Gastrocnemius medialis (tissue), 4 donors: ENCODE data around the gene RHEX. TPM values are rescaled to one million over a fixed set of nuclear protein-coding genes. Genes with fewer than 3 reads are reported as not detected.

Source experiments
- ATAC-seq, 2 donors: fragments of 150-250 bp; one replicate each; pipeline ENCODE4 v1.9.1; 2016
- DNase-seq, 2 donors: peaks; one replicate each; pipeline ENCODE4 v3.0.0-alpha.2; 2019
- H3K27ac ChIP-seq, 4 donors: fragments of 200-600 bp; sonication (generic); 1 replicate in 1 of 4; 2 replicates in 3 of 4; pipeline ENCODE4 v1.5.1; 2016 to 2018; ENCODE audit warnings: mild to moderate bottlenecking in 2 of 4, moderate library complexity in 1 of 4
- H3K27me3 ChIP-seq, 3 donors: fragments of 200-600 bp; sonication (generic) in 2 of 3; 1 replicate in 1 of 3; 2 replicates in 2 of 3; pipeline versions ENCODE4 v1.5.1 to v1.6.0; 2016 to 2019; ENCODE audit warnings: mild to moderate bottlenecking in 1 of 3, moderate library complexity in 1 of 3
- H3K36me3 ChIP-seq, 2 donors: fragments of 200-600 bp; sonication (generic) in 1 of 2; one replicate each; pipeline ENCODE4 v1.5.1; 2017 to 2018
- H3K4me1 ChIP-seq, 2 donors: fragments of 200-600 bp; sonication (generic) in 1 of 2; one replicate each; pipeline ENCODE4 v1.5.1; 2016 to 2017; ENCODE audit warnings: mild to moderate bottlenecking in 2 of 2
- H3K4me3 ChIP-seq, 4 donors: fragments of 200-600 bp; sonication (generic) in 3 of 4; 1 replicate in 1 of 4; 2 replicates in 3 of 4; pipeline ENCODE4 v1.5.1; 2016 to 2019; ENCODE audit warnings: mild to moderate bottlenecking in 2 of 4
- H3K9me3 ChIP-seq, 3 donors: fragments of 200-600 bp; sonication (generic) in 2 of 3; 1 replicate in 1 of 3; 2 replicates in 2 of 3; pipeline ENCODE4 v1.5.1; 2016 to 2019
- POLR2A ChIP-seq, 2 donors: fragments of 450-650 bp; IDR thresholded peaks; one replicate each; pipeline ENCODE4 v1.6.1; 2017; ENCODE audit warnings: antibody characterized with exemption in 2 of 2, mild to moderate bottlenecking in 2 of 2, moderate library complexity in 2 of 2
- in situ Hi-C, 4 donors: fragments of 200-750 bp; cut with MboI; loops; one replicate each; pipeline versions ENCODE4 v1.15.0 to v1.8.0; 2017; ENCODE audit warnings: low sequenced_read_pairs in 4 of 4
- intact Hi-C: fragments of 100-400 bp; cut with DNase I; formaldehyde crosslinking; loops from one replicate; pipeline ENCODE4 v1.15.1; 2023; ENCODE audit warnings: low total_unique reads
- total RNA-seq, 4 donors: library from RNA; depleted of rRNA; stranded (reverse); fragments of >200 nt; gene quantifications; one replicate each; pipeline versions ENCODE4 v1.1.0 to v1.2.3, GENCODE V29; 2016
- TF ChIP-seq, protein P1 (sequence below), 5 experiments: fragments of 450-650 bp in 3 of 5; fragments of 200-600 bp in 2 of 5; sonication (generic) in 2 of 5; IDR thresholded peaks in 4 of 5; conservative IDR thresholded peaks in 1 of 5; 1 replicate in 4 of 5; 2 replicates in 1 of 5; pipeline ENCODE4 v1.5.1; 2016 to 2019; ENCODE audit warnings: antibody characterized with exemption in 5 of 5, mild to moderate bottlenecking in 3 of 5, moderate library complexity in 3 of 5

RHEX gene
- total RNA-seq, 4 donors from 2014 or later = not detected

- intact Hi-C loops (no loop called here), in situ Hi-C loops (no loop called here)
- ATAC-seq = no peak
- TF ChIP-seq, protein P1, sequence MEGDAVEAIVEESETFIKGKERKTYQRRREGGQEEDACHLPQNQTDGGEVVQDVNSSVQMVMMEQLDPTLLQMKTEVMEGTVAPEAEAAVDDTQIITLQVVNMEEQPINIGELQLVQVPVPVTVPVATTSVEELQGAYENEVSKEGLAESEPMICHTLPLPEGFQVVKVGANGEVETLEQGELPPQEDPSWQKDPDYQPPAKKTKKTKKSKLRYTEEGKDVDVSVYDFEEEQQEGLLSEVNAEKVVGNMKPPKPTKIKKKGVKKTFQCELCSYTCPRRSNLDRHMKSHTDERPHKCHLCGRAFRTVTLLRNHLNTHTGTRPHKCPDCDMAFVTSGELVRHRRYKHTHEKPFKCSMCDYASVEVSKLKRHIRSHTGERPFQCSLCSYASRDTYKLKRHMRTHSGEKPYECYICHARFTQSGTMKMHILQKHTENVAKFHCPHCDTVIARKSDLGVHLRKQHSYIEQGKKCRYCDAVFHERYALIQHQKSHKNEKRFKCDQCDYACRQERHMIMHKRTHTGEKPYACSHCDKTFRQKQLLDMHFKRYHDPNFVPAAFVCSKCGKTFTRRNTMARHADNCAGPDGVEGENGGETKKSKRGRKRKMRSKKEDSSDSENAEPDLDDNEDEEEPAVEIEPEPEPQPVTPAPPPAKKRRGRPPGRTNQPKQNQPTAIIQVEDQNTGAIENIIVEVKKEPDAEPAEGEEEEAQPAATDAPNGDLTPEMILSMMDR (IDR thresholded peaks at IDR 0.05 in 4 of 5, conservative IDR thresholded peaks at IDR 0.05 in 1 of 5) = no peak
- TF ChIP-seq POLR2A (IDR thresholded peaks at IDR 0.05) = no peak
- no peaks in the 10 kb centered on the region for H3K4me1 ChIP-seq
- H3K27ac ChIP-seq = no peak overlapping the region
- no peak for DNase-seq
- H3K9me3 ChIP-seq = no peaks in the 10 kb centered on the region
- no peaks in the 10 kb centered on the region for H3K36me3 ChIP-seq
- H3K27me3 ChIP-seq = no peaks in the 10 kb centered on the region
- H3K4me3 ChIP-seq = no peak overlapping the region
Observed at GRCh38 chr1:206075786-206076755, 23.1 kb downstream of the RHEX start.

DNA sequence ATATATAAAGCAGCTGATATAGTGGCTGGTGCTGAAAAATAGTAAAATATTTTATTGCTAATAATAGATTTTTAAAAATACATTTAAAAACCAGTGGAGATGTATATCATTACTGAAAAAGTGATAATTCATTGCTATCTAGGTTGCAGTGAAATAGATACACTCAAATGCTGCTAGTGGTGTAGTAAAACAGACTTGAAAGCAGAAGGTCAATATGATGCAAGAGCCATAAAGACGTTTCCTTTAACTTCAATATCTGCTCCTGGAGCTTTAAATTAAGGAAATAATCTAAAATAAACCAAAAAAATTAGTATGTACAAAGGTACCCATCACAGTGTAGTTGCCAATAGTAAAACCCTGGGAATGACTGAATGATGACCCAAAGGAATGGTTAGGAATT lies 26.2 kb downstream of the RHEX start:
- Histone ChIP-seq H3K36me3 (no peaks in the 10 kb centered on the region), H3K27me3 (no peaks in the 10 kb centered on the region), H3K9me3 (no peaks in the 10 kb centered on the region), H3K4me1 (no peaks in the 10 kb centered on the region), H3K27ac (no peak overlapping the region), H3K4me3 (no peak overlapping the region)
- TF ChIP-seq POLR2A (IDR thresholded peaks at IDR 0.05) = no peak
- TF ChIP-seq, protein P1 (IDR thresholded peaks at IDR 0.05 in 4 of 5, conservative IDR thresholded peaks at IDR 0.05 in 1 of 5) = no peak
- ATAC-seq (no peak), DNase-seq (no peak)
- in situ Hi-C loops (no loop called here), intact Hi-C loops (no loop called here)

DNA sequence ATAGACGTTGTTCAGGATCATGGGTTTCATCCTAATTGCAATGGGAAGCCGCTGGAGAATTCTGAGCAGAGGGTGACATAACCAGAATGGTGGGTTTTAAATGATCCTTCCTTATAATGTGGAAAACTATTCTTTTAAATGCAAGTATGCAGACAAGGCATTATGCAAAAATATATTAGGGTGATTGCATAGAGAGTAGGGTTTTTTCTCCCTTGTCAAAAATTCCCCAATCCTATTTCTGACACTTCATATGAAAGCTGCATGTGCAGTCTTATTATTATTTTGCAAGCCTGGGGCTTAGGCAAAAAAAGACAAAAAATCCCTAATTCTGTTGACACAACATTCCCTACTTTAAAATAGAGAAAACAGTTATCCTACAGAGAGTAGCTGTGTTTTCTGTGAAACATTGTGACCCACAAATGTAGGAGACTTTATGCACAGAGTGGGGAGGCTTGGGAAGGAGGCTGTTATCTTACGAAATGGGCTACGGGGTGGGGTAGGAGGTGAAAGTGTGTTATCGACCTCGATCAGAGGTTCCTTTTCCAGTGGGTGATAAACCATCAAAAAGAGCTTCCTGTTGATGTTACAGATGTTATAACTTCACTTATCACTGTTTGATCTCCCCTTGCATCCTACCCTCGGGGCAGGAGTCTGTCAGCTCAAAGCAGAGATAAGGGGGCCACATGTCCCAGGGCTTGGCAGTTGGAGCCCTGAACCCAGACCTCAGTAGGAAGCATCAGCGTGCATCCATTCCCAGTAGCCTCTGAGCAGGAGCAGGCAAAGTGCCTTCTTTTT lies 27.2 kb downstream of the RHEX start:
- intact Hi-C loops (no loop called here), in situ Hi-C loops (no loop called here)
- no peak for DNase-seq
- Histone ChIP-seq H3K36me3 (no peaks in the 10 kb centered on the region), H3K4me1 (no peaks in the 10 kb centered on the region), H3K9me3 (no peaks in the 10 kb centered on the region), H3K27me3 (no peaks in the 10 kb centered on the region), H3K27ac (no peak overlapping the region), H3K4me3 (no peak overlapping the region)
- TF ChIP-seq, protein P1 (IDR thresholded peaks at IDR 0.05 in 4 of 5, conservative IDR thresholded peaks at IDR 0.05 in 1 of 5) = no peak
- TF ChIP-seq POLR2A (IDR thresholded peaks at IDR 0.05) = no peak
- no peak for ATAC-seq

- no peaks in the 10 kb centered on the region for H3K4me1 ChIP-seq
- no peaks in the 10 kb centered on the region for H3K9me3 ChIP-seq
- ATAC-seq = no peak
- in situ Hi-C loops (no loop called here), intact Hi-C loops (no loop called here)
- H3K27me3 ChIP-seq = no peaks in the 10 kb centered on the region
- TF ChIP-seq POLR2A (IDR thresholded peaks at IDR 0.05) = no peak
- TF ChIP-seq, protein P1 (IDR thresholded peaks at IDR 0.05 in 4 of 5, conservative IDR thresholded peaks at IDR 0.05 in 1 of 5) = no peak
- no peak overlapping the region for H3K4me3 ChIP-seq
- DNase-seq = no peak
- no peaks in the 10 kb centered on the region for H3K36me3 ChIP-seq
- H3K27ac ChIP-seq = no peak overlapping the region
Observed at GRCh38 chr1:206081856-206082255, 28.9 kb downstream of the RHEX start.
